CD4-positive, CD25-positive, alpha-beta regulatory T cell (primary cell): ENCODE results near the gene KCNH2. TPM values are rescaled to one million over a fixed set of nuclear protein-coding genes. Genes with fewer than 3 reads are reported as not detected.
"Not testable (repeated sequence)": the region's sequence is repeated elsewhere in the genome, so short reads cannot be mapped to it uniquely, and the experiment has no call there.

Experiments
- ATAC-seq, 2 donors: fragments of 150-1000 bp; cut with Tn5 transposase; one replicate each; pipeline ENCODE4 v1.10.0; 2021; ENCODE audit warnings: low read depth in 2 of 2, moderate number of reproducible peaks in 2 of 2, moderate library complexity in 1 of 2
- DNase-seq, 3 donors: peaks; one replicate each; pipeline versions ENCODE4 v3.0.0 to v3.0.0-alpha.2; 2012 to 2022; ENCODE audit warnings: mixed read lengths in 1 of 3
- H3K27ac ChIP-seq: one replicate; pipeline ENCODE4 v1.7.0; 2013; ENCODE audit warnings: mild to moderate bottlenecking, low read length; ENCODE audit not compliant: insufficient read depth, poor library complexity, severe bottlenecking
- H3K27me3 ChIP-seq: one replicate; pipeline ENCODE4 v1.7.0; 2013; ENCODE audit warnings: low read length; ENCODE audit not compliant: control insufficient read depth, insufficient read depth
- H3K36me3 ChIP-seq: one replicate; pipeline ENCODE4 v1.7.0; 2013; ENCODE audit warnings: mild to moderate bottlenecking, low read length, moderate library complexity; ENCODE audit not compliant: control insufficient read depth, insufficient read depth
- H3K4me1 ChIP-seq: 2 replicates; pipeline ENCODE4 v1.7.0; 2013; ENCODE audit warnings: mild to moderate bottlenecking, low read length; ENCODE audit not compliant: insufficient read depth, control insufficient read depth, poor library complexity, severe bottlenecking
- H3K4me3 ChIP-seq: one replicate; pipeline ENCODE4 v1.7.0; 2013; ENCODE audit warnings: low read depth, mild to moderate bottlenecking, low read length, moderate library complexity
- H3K9me3 ChIP-seq, 2 experiments: 1 replicate in 1 of 2; 2 replicates in 1 of 2; pipeline ENCODE4 v1.7.0; 2013; ENCODE audit warnings: low read length in 2 of 2, mild to moderate bottlenecking in 1 of 2, moderate library complexity in 1 of 2; ENCODE audit not compliant: control insufficient read depth in 2 of 2
- H3K27ac Mint-ChIP-seq, 3 donors: one replicate each; pipeline ENCODE4 v1.8.0; 2020 to 2022; ENCODE audit warnings: mild to moderate bottlenecking in 3 of 3, mixed read lengths in 3 of 3, moderate library complexity in 2 of 3
- H3K27me3 Mint-ChIP-seq: one replicate; pipeline ENCODE4 v1.8.0; 2022; ENCODE audit warnings: mild to moderate bottlenecking, mixed read lengths
- H3K36me3 Mint-ChIP-seq: one replicate; pipeline ENCODE4 v1.8.0; 2020; ENCODE audit warnings: mixed read lengths
- H3K4me1 Mint-ChIP-seq, 4 donors: one replicate each; pipeline ENCODE4 v1.8.0; 2020 to 2022; ENCODE audit warnings: mixed read lengths in 4 of 4, mild to moderate bottlenecking in 1 of 4
- H3K4me3 Mint-ChIP-seq, 4 donors: one replicate each; pipeline ENCODE4 v1.8.0; 2020 to 2022; ENCODE audit warnings: mild to moderate bottlenecking in 4 of 4, mixed read lengths in 4 of 4, moderate library complexity in 3 of 4
- H3K9me3 Mint-ChIP-seq, 7 donors: one replicate each; pipeline ENCODE4 v1.8.0; 2020 to 2022; ENCODE audit warnings: mixed read lengths in 7 of 7, mild to moderate bottlenecking in 3 of 7, moderate library complexity in 2 of 7
- polyA plus RNA-seq, 4 donors: library from polyadenylated mRNA; unstranded; fragments of 300-500 nt; fragmentation: Illumina TruSeq; gene quantifications; one replicate each; pipeline ENCODE4 v1.2.3, GENCODE V29; 2021
- total RNA-seq: library from RNA; stranded (reverse); gene quantifications from one replicate; pipeline ENCODE4 v1.2.3, GENCODE V29; 2022

Gene KCNH2
- total and polyA plus RNA-seq, 5 donors from 2014 or later: 0.83 to 3.5 (median 1.6) TPM

DNA sequence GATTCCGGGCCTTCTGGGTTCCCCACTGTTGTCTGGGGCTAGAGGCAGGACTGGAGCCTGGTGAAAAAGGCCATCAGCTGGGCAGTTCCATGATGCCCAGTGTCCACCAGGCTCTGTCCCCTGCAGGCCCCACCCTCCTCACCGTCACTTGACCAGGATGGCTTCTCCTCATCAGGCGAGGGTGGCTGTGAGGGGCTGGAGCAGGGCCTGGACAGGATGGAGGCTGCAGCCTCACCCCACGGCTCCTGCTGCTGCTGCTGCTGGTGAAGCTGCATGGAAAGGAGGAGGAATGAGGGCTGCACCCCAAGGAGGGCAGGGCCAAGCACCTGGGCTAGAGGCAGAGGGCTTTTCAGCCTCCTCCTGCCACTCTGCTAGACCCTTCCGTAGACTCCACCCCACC, 37.8 kb upstream of the KCNH2 start:
- Histone ChIP-seq H3K36me3 (no peaks in the 10 kb centered on the region), H3K27ac (no peak overlapping the region), H3K27me3 (peaks cover 5% of the 10 kb centered on the region), H3K4me1 (peaks cover 78% of the 10 kb centered on the region), H3K9me3 (no peaks in the 10 kb centered on the region), H3K4me3 (no peak overlapping the region)
- peaks cover 39% of the 10 kb centered on the region for H3K27me3 Mint-ChIP-seq
- H3K9me3 Mint-ChIP-seq: peaks cover 0 to 4% (median 2%) of the 10 kb centered on the region in 7 donors
- peak overlapping the region in 3 of 4 donors; percentile 56 to 99 (median 77) for H3K4me3 Mint-ChIP-seq
- H3K4me1 Mint-ChIP-seq: peaks cover 19 to 84% (median 53%) of the 10 kb centered on the region in 4 donors
- peak overlapping the region; percentile 95 to 100 (median 99) for H3K27ac Mint-ChIP-seq
- ATAC-seq (no peak), DNase-seq (no peak)
- peaks cover 17% of the 10 kb centered on the region for H3K36me3 Mint-ChIP-seq

DNA sequence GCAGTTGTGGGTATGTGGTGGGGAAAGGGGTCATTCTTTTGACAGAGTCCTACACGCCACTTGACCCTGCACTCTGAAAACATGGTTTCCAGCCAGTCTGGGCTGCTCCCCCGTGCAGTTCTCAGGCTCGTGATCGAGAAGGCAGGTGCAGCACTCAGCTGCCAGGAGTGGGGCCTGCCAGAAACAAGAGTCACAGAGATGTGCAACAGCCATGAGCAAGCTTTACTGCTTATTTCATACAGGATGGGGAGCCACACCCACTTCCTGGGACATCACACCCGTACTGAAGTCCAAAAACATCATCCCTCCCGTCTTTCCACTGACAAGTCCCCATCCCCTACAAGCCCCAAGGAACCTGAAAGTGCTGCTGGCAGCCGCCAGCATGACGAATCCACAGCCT, 36.8 kb upstream of the KCNH2 start:
- H3K9me3 ChIP-seq: no peaks in the 10 kb centered on the region
- H3K4me3 ChIP-seq: peak overlapping the region; percentile 24
- peaks cover 30% of the 10 kb centered on the region for H3K27me3 Mint-ChIP-seq
- DNase-seq (peak in 2 of 3 donors; percentile 42 to 87), ATAC-seq (peak; percentile 9 to 17)
- peak overlapping the region; percentile 95 to 100 (median 98) for H3K4me3 Mint-ChIP-seq
- peak overlapping the region; percentile 96 for H3K27ac ChIP-seq
- H3K27ac Mint-ChIP-seq: peak overlapping the region; percentile 96 to 100 (median 99)
- peaks cover 0 to 4% (median 2%) of the 10 kb centered on the region in 7 donors for H3K9me3 Mint-ChIP-seq
- peaks cover 19 to 91% (median 62%) of the 10 kb centered on the region in 4 donors for H3K4me1 Mint-ChIP-seq
- no peaks in the 10 kb centered on the region for H3K27me3 ChIP-seq
- H3K36me3 ChIP-seq: no peaks in the 10 kb centered on the region
- peaks cover 88% of the 10 kb centered on the region for H3K4me1 ChIP-seq
- H3K36me3 Mint-ChIP-seq: peaks cover 17% of the 10 kb centered on the region

GRCh38 chr7:151013733-151014497, 35.8 kb upstream of the KCNH2 start:
- peak; percentile 60 to 61 for ATAC-seq
- Histone ChIP-seq H3K36me3 (no peaks in the 10 kb centered on the region), H3K4me3 (peak overlapping the region; percentile 66), H3K27me3 (no peaks in the 10 kb centered on the region), H3K27ac (peak overlapping the region; percentile 96), H3K4me1 (peaks cover 94% of the 10 kb centered on the region), H3K9me3 (no peaks in the 10 kb centered on the region)
- H3K4me1 Mint-ChIP-seq: peaks cover 19 to 91% (median 58%) of the 10 kb centered on the region in 4 donors
- peaks cover 25% of the 10 kb centered on the region for H3K27me3 Mint-ChIP-seq
- peaks cover 0 to 4% (median 2%) of the 10 kb centered on the region in 7 donors for H3K9me3 Mint-ChIP-seq
- DNase-seq: peak; percentile 92 to 96 (median 94)
- H3K27ac Mint-ChIP-seq: peak overlapping the region; percentile 96 to 100 (median 99)
- peaks cover 17% of the 10 kb centered on the region for H3K36me3 Mint-ChIP-seq
- H3K4me3 Mint-ChIP-seq: peak overlapping the region; percentile 95 to 100 (median 98)

DNA sequence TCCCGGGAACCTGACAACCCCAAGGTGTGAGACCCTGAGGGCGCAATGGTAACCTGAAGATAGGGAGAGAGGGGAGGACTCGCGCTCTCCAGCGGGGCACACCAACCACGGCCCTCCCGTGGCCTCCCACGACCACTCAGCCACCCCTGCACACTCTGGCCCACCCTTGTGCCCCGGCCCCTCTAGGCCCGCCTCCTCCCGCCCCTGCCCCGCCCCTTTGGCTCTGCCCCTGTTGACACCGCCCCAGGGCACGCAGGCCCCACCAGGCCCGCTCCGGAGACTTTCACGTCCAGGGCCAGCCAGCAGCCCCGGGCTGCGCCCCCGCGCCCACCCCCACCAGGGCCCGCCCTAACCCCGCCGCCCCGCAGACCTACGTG, 35.2 kb upstream of the KCNH2 start:
- Histone ChIP-seq H3K27me3 (no peaks in the 10 kb centered on the region), H3K36me3 (no peaks in the 10 kb centered on the region), H3K4me3 (no peak overlapping the region), H3K27ac (peak overlapping the region; percentile 96), H3K9me3 (no peaks in the 10 kb centered on the region), H3K4me1 (peaks cover 94% of the 10 kb centered on the region)
- Mint-ChIP-seq H3K9me3 (peaks cover 0 to 4% (median 2%) of the 10 kb centered on the region in 7 donors), H3K4me3 (peak overlapping the region; percentile 95 to 100 (median 98)), H3K27ac (peak overlapping the region in 2 of 3 donors; percentile 99 to 100), H3K27me3 (peaks cover 19% of the 10 kb centered on the region), H3K4me1 (peaks cover 19 to 92% (median 59%) of the 10 kb centered on the region in 4 donors), H3K36me3 (peaks cover 17% of the 10 kb centered on the region)
- DNase-seq (no peak), ATAC-seq (no peak)

- Mint-ChIP-seq H3K36me3 (peaks cover 17% of the 10 kb centered on the region), H3K4me1 (peaks cover 19 to 92% (median 61%) of the 10 kb centered on the region in 4 donors), H3K27ac (peak overlapping the region in 2 of 3 donors; percentile 99 to 100), H3K9me3 (peaks cover 0 to 4% (median 2%) of the 10 kb centered on the region in 7 donors), H3K27me3 (peaks cover 15% of the 10 kb centered on the region), H3K4me3 (peak overlapping the region; percentile 59 to 99 (median 78))
- H3K27me3 ChIP-seq: no peaks in the 10 kb centered on the region
- peak overlapping the region; percentile 96 for H3K27ac ChIP-seq
- H3K9me3 ChIP-seq: no peaks in the 10 kb centered on the region
- DNase-seq (no peak), ATAC-seq (no peak)
- H3K4me1 ChIP-seq: peaks cover 94% of the 10 kb centered on the region
- no peak overlapping the region for H3K4me3 ChIP-seq
- H3K36me3 ChIP-seq: no peaks in the 10 kb centered on the region
Observed at GRCh38 chr7:151012911-151013347, 34.8 kb upstream of the KCNH2 start.

DNA sequence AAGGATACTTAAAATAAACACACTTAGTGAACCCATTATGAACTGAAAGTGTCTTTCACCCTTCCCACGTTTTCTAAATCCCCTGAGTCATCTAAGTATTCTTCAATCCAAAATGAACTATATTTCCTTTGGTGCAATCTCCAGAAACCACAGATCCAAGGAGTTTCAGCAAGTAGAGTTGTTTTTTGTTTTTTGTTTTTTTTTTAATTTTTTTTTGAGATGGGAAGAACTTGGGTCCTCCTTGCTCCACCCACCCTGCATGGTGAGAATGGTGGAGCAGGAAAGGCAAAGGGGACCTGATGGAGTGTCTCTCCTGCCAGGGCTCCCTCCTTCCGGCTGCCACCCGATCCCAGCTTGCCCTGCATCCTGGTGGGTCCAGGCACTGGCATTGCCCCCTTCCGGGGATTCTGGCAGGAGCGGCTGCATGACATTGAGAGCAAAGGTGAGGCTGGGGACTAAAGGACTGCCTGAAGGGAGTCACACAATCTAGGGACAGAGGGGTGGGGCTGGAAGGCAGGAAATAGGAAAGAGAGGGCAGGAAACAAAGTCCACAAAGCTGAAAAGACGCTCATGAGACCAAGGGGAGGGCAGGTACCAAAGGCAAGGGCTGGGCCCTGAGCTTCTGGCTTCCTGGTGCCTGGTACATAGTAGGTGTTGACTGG, 34.0 kb upstream of the KCNH2 start:
- Mint-ChIP-seq H3K27ac (peak overlapping the region; percentile 98 to 100 (median 99)), H3K9me3 (peaks cover 0 to 4% (median 2%) of the 10 kb centered on the region in 7 donors), H3K27me3 (peaks cover 15% of the 10 kb centered on the region), H3K4me3 (peak overlapping the region; percentile 72 to 99 (median 86)), H3K36me3 (peaks cover 17% of the 10 kb centered on the region), H3K4me1 (peaks cover 13 to 92% (median 59%) of the 10 kb centered on the region in 4 donors)
- DNase-seq (no peak), ATAC-seq (no peak)
- Histone ChIP-seq H3K4me1 (peaks cover 94% of the 10 kb centered on the region), H3K27me3 (no peaks in the 10 kb centered on the region), H3K27ac (peak overlapping the region; percentile 96), H3K9me3 (no peaks in the 10 kb centered on the region), H3K4me3 (no peak overlapping the region), H3K36me3 (no peaks in the 10 kb centered on the region)

- not testable (repeated sequence) for H3K27me3 ChIP-seq, H3K4me3 ChIP-seq, H3K9me3 ChIP-seq, ATAC-seq, H3K9me3 Mint-ChIP-seq, H3K36me3 ChIP-seq, DNase-seq
- Histone ChIP-seq H3K27ac (peak overlapping the region; percentile 96), H3K4me1 (peaks cover 93% of the 10 kb centered on the region)
- Mint-ChIP-seq H3K36me3 (peaks cover 17% of the 10 kb centered on the region), H3K27me3 (peaks cover 15% of the 10 kb centered on the region), H3K27ac (peak overlapping the region; percentile 96 to 99 (median 98)), H3K4me3 (peak overlapping the region; percentile 57 to 99 (median 86)), H3K4me1 (peaks cover 13 to 90% (median 57%) of the 10 kb centered on the region in 4 donors)
Observed at GRCh38 chr7:151011616-151012015, 33.5 kb upstream of the KCNH2 start.
